Measurements from ENCODE around the gene UQCR11.

Gene UQCR11

DNA sequence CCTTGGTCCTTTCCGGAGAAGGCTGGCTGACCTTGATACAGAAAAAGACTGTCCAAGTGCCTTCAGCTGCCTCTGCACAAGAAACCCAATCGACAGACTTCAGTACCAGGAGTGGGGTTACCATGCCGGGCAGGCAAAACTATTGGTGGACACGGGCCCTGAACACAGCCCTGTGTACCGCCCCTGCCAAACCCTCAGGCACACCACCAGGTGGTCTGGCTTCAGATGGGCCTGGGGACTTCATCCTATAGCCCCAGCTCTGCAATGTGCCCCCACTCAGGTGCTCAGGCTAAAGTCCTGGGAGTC lies 29.6 kb upstream of the UQCR11 start:
- no peak for DNase-seq (ENCODE audit: low spot score)

DNA sequence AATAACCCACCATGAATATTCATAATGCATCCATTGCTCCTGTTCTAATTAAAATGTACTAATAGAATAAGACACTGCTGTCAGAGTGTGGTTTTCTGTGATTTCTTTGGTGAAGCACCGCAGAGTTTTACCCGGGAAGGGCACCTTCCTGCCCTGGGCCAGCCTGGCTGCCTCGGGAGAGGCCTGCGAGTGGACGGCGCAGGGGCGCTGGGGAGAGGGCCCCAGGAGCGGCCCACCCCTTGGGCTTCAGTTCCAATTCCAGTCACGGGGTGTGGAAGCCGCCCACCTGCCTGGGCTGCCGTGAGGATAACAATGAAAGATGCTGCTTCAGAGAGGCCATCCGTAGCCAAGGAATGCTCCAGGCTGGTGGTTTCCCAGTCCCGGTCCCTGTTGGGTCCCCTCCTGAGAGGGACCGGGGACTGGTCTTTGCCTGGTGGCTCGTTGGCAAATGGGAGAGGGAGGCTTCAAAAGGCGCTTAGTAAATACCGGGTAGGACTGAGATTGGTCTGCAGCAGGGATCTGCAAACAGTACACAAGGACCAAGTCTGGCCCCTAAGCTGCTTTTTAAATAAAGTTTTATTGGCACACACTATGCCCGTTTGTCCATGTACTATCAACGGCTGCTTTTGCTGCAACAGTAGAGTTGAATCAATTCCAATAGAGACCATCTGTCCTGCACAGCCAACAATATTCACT lies 29.1 kb upstream of the UQCR11 start:
- no peak for DNase-seq (ENCODE audit: low spot score)

DNA sequence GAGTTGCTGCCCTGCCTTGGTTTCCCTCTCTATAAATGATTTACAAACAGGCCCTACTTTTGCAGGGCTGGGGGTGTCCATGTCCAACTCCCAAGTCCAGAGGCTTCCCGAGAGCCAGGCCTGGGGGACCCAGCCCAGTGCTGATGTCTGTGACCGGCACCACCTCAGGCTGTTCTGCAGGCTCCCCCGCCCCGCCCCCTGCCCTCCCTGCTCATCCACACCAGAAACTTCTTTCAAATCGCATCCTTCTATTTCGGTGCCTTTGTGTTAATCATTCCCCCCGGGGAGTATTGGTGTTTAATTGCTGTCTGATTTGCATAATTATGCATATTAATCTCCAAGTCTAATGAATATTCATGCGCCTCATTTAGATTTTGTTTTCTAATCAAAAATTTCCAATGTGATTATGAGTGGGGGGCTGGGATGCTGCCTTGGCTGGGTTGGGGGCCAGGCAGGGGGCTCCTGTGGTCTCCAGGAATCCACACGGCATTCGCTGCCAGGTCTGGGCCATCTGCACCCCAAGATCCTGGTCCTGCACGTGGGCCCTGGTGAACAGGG lies 28.1 kb upstream of the UQCR11 start:
- DNase-seq (ENCODE audit: low spot score), result no peak

DNA sequence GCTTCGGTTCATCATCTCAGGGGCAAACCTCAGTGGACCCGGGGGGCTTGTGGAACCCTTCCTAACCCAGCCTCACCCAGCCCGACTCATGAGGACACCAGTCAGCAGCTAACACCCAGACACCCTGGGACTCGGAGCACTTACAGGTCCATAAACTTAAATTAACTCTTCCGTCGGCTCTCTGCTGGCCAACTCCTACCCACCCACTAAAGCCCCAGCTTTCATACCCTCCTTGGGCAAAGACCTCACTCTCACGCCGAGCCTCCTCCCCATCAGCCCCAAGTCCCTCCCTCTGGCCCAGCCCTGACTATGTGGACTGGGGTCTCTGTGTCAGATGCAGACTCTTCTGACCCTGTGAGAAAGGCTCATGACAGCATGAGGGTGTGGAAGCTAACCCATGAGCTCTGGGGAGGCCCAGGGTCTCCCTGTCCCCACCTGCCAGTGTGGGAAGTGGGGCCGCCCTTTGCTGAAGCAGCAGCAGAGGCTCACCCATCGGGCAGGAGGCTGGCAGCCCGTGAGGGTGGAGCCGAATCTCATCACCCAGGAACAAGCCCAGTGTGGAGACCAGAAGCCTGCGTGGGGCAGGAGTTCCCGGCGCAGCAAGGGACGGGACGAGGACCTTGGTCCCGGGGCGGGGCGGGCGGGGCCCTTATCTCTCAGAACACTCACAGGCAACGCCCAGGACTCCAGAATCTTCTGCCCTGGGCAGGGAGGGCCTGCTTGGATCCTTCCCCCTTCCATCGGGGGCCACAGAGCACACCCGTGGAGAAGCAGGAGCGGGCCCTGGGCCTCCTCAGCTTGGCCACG lies 27.4 kb upstream of the UQCR11 start:
- no peak for DNase-seq (ENCODE audit: low spot score)

DNA sequence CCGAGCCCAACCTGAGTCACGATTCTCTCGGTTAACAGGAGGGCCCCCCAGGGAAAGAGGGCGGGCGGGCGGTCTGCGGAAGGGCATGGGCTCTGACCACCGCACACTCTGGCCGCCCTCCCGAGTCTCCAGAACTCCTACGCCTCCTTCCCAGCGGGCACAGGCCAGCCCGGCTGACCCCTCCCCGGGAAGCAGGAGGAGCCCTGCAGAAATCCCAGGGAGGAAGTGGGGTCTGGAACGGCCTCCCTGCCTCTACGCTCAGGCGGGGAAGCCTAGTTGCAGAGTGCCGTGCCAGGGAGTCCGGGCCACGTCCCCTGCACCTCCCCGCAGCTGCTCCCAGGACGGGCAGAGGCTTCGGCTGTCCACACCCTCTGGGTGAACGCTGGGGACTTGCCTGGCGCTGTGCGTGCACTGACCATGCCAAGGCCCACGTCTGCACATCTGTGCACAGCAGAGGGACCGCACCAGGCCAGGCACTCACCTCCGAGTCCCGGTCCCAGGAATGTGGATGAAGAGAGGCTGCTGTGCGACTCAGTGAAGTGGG lies 26.4 kb upstream of the UQCR11 start:
- no peak for DNase-seq (ENCODE audit: low spot score)

DNA sequence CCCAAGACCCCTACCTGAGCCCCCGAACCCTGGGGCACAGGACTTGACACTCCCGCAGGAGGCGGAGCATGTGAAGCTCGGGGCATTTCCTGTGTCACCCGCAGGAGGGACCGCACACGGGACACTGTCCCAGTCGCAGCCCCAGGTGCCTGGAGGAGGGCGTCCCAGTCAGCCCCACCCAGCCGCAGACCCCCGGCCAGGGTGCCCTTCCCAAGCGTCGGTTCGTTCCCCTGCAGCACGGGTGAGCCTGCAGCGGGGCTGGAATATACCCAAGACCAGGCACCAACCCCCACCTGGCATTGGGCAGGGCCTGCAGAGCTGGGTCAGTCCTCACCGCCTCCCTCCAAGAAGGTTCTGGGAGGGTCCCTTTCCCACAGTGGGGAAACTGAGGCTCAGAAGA lies 25.5 kb upstream of the UQCR11 start:
- no peak for DNase-seq (ENCODE audit: low spot score)

DNA sequence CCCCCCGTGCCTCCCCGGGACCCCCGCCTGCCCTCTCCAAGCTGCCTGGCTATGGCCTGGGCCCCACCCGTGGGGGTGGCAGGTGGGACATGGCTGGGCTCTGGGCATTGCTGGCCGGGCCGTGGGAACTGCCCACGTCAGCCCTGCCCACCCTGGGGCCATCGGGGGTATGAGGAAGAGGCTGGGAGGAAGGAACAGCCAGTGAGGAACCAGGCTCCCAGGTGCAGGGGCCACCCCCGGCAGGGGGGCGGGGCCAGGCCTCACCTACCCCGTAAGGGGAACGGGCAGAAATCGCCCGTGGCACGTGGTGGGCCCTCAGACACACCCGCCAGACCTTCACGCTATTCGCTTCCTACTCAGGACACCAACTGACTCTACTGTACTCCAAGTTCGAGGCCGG lies 24.8 kb upstream of the UQCR11 start:
- DNase-seq (ENCODE audit: low spot score), result no peak

DNA sequence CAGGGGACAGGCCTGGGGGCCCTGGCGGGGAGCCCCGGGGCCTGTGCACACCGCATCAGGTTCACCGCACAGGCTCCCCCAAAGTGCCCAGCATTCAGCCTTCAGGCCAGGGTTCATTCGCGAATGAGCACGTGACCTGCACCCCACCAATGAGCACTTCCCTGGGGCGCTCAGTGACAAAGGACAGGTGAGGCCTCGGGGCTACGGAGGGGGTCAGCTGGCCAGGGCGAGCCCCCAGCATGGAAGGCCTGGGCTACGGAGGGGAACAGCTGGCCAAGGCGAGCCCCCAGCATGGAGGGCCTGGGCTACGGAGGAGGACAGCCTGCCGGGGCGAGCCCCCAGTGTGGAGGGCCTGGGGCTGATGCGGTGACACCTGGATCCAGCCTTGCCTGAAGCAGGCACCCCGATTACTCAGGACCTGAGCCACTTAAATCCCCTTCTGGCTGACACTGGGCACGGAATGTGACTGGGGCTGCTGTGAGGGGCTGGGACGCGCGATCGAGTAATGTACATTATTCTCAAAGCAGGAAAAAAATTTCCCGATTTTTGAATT lies 24.1 kb upstream of the UQCR11 start:
- DNase-seq (ENCODE audit: low spot score), result no peak

DNA sequence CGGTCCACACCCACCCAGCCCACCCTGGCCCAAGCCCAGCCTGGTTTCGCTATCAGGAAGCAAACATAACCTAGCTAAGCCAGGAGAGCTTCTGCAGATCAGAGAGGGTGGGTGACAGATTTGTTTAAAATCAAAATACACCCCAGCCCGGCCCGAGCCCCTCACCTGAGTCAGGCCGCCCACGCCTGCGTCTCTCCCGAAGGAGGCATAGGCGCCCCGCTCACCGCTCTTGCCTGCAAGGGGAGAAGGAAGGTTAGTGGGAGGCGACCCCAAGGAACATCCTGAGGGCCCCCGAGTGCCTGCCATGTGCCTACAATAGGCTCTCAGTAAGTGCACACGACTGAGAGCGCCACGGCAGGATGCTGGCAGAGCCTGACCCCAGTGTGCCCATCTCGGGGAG lies 21.9 kb upstream of the UQCR11 start:
- no peak for DNase-seq (ENCODE audit: low spot score)

DNA sequence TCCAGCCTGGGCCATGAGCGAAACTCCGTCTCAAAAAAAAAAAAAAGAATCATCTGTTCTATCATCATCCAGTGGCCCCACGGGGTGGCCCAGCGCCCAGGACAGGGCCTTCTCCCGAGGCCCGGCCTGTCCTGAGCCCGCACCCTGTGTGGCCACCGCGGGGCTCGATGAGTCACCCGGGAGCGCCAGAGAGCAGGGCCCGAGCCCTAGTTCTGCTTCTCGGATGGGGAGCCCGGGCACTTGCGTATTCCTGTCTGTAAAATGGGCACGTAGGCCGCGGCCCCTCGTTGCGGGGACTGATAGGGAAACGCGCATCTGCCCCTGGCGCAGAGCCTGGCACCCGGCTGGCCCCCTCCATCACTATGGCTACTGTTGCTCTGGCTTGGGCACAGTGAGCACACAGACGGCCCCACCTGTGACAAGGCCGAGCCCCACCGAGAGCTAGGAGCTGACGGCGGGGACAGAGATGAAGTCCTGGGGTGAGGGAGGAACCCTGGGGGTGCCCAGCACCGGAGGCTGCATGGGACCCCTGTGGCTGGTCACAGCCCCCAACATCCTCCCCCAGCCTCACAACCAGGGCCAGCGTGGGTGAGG lies 21.3 kb upstream of the UQCR11 start:
- no peak for DNase-seq (ENCODE audit: low spot score)

DNA sequence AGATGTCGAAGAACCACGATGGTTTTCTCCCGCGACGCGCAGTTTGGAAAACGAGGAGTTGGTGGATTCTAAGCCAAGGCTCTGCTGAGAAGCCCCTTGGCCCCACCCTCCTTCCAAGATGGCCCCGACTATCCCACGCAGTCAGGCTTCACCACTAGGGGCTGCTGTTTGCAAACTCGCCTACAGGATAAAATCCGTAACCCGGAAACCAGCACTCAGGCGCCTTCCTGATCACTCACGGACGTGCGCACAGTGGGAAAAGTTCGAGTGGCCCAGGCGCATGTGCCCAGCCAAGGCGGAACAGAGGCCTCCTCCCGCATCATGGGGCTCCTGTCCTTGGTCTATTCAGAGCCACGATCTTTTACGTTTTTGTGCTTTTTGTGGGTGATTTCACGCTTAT lies 19.2 kb upstream of the UQCR11 start:
- peak; percentile 62 for DNase-seq (ENCODE audit: low spot score)

DNA sequence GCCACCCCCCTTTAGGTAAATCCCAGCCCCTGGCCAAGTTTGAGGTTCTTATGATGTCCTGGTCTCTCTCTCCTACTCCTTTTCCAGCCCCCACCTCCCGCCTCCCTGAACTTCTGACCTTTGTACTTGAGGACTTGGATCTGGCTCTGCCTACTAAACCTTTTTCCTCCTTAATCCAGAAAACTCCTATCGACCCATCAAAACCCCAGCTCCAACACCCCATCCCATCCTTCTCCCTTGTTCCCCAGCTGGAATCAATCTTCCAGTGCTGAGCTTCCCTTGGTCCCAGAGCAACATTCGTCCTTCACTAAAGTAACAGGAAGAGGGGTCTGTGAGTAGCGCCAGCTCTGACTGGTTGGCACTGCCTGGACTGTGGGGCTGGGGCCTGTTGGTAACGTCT lies 17.3 kb upstream of the UQCR11 start:
- no peak for DNase-seq (ENCODE audit: low spot score)

DNA sequence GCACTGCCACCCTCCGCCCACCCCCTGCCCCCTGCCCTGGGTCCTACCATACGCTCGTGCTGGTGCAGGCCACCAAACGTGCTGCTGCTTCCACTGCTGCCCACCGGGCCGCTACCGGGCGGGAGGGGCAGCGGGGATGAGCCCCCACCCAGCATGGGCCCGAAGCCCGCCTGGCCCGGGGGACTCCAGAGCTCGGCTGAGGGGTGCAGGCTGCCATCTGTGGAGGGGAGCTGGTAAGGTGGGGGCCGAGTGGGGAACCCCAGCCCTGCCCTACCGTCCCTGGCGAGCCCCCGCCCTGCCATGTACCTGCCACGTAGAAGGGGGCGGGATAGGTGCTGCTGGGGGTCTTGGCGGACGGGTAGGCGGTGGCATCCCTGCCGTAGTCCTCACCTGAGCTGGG lies 16.7 kb upstream of the UQCR11 start:
- no peak for DNase-seq (ENCODE audit: low spot score)

DNA sequence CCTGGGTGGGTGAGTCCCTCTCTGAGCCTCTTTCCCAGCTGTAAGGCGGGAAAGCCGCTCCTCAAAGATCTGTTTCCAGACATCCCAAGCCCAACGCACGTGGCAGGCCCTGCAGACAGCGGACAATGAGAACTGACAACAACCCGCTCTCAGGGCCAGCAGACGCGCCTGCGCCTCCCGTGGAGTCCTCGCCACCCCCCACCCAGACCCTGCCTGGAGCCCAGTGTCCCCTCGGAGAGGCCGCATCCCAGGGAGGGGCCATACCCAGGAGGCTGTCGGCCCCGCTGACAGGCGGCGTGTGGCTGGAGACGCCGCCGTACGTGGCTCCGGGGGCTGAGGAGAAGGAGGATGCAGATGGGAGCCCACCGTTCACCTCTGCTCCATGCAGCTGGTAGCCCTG lies 16.3 kb upstream of the UQCR11 start:
- no peak for DNase-seq (ENCODE audit: low spot score)

DNA sequence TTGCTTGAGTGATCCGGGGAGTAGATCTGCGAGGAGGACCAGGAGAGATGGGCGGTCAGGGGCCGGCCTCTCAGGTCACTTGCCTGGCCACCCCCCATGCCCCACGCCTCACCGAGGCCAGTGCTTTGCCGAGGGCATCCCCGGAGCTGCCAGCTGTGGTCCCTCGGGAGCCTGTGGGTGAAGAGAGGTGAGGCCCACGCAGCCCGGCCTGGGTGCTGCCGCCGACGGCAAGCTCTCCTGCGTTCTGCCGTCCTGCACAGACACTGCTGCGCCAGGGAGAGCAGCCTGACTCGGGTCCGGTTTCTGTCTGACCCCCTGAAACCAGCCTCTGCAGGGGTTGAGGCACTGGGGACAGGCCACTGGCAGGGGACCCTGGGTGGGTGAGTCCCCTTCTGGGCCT lies 15.8 kb upstream of the UQCR11 start:
- DNase-seq (ENCODE audit: low spot score), result no peak

DNA sequence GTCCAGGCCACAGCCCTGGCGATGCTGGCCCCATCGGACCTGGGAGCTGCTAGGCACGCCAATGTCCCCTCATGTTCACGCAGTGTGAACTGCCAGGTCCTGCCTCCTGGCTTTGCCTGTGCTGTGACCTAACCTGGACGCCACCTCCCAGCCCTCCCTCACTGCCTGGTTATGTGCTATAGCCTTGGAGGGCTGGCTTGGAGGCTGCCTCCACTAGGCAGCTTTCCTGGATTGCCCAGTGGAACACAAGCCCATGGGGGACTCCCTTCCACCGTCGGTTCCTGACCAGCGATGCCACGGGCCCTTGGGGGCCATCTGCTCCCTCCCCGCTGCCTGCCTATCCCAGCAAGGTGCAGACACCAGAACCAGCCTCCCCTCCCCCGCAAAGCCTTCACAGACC lies 15.2 kb upstream of the UQCR11 start:
- DNase-seq (ENCODE audit: low spot score), result no peak

DNA sequence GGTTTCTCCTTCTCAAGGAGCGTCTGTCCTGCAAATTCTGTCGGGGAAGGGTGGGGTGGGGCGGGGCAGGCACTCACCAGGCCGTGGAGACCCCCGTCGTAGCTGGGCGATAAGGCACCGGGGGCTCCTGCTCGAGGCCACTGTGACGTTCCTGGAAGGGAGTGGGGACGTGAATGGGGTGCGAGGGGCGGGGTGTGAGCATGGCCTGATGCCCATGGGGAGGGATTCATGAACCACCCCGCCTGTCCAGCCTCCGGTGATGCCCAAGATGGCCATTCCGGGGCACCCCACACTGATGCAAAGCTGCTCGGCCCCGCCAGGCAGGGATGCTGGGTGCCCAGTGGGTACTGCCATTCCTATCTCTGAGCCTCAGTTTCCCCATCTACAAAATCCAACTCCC lies 14.4 kb upstream of the UQCR11 start:
- DNase-seq (ENCODE audit: low spot score), result no peak

DNA sequence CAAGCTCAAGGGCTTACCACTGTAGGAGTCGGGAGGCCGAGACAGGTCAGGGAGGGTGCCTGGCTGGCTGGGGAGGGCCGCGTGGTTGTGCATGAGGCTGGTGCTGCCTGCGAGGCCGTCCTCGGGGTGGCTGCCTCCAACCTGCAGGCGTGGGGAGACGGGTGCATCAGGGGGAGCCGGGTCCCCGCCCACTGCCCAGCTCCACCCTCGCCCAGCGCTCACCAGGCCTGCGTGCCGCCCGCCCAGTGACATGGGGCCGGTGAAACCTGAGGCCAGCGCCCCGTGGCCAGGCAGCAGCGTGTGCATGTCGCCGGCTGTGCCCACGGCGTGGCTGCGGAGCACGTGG lies 13.8 kb upstream of the UQCR11 start:
- no peak for DNase-seq (ENCODE audit: low spot score)

DNA sequence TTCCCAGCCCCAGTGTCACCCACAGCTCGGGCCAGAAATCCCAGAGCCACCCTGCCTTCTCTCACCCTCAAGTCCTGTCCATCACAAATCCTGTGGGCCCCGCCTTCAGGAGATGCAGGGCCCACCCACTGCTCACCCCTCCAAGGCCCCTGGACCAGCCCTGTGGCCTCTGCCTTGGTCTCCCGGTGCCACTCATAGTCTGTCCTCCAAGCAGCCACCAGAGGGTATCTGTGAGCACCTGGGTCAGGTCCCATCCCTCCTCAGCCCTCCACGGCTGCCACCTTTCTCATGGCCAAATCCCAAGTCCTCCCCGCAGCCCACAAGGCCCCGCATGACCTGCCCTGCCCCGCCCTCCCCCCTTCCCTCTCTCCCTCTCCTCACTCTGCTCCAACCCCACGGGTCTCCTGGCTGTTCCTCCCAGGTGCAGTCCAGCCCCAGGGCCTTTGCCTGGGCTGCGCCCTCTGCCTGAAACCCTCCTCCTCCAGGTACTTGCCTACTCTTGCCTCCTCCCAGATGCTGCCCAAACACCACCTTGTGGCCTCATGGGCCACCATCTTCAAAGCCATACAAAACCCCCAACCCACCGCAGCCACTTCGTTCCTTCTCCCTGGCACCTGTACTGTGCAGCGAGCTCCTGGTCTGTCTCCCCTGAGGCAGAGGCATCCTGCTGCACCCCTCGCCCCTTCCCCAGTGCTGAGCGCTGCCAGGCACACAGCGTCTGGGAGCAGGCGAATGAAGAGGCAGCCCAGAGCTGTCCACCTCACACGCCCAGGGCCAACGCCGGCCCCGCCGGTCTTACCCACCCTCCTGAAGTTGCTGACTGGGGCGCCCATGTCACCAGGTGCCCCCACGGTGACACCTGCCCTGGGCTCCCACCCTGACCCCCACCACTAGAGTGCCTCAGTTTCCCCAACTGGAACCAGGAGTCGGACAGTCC lies 13.2 kb upstream of the UQCR11 start:
- peak; percentile 49 for DNase-seq (ENCODE audit: low spot score)

DNA sequence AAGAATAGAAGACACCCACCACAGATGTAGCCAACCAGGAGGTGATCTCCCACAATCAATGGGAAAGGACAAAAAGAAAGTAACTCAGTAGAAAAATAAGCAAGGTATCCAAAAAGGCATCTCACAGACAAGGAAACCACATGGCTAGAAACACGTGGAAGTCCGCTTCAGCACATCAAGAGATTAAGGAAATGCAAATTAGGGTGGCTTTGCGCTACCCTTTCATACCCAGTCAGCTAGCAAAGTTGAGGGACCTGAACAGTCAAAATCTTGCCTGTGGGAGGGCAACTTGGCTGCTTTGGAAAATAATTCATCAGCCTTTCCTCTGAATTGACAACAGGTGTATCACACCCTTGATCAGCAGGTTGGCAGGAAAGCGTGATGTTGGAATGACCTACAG lies 11.6 kb upstream of the UQCR11 start:
- DNase-seq (ENCODE audit: low spot score), result no peak

DNA sequence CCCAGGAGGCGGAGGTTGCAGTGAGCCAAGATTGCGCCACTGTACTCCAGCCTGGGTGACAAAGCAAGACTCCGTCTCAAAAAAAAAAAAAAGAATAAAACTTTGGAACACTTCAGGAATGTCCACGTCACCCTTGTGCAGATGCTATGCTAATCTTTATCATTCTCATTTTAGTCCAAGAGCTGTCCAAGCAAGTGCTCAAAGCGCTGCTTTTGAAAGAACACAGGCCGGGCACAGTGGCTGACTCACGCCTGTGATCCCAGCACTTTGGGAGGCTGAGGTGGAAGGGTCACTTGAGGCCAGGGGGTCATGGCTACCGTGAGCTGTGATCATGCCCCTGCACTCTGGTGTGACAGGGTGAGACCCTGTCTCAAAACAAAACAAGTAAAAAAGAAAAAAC lies 11.1 kb upstream of the UQCR11 start:
- DNase-seq (ENCODE audit: low spot score), result no peak

All from AG08395 (cell line).